ENCODE results near the gene DPY30.

DNA sequence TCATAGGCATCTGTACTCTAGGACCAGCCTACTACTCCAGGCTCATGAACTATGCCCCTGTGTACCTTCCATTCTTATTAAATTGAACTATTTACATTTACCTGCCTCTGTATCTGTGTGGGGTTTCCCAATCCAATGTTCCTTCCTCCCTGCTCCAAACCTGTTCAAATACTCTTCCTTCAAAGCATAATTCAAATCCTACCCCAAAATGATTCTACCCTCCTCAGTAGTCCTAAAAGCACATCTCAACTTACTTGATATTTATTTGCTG is 32.5 kb downstream of the DPY30 start:
- TF ChIP-seq, protein P1, sequence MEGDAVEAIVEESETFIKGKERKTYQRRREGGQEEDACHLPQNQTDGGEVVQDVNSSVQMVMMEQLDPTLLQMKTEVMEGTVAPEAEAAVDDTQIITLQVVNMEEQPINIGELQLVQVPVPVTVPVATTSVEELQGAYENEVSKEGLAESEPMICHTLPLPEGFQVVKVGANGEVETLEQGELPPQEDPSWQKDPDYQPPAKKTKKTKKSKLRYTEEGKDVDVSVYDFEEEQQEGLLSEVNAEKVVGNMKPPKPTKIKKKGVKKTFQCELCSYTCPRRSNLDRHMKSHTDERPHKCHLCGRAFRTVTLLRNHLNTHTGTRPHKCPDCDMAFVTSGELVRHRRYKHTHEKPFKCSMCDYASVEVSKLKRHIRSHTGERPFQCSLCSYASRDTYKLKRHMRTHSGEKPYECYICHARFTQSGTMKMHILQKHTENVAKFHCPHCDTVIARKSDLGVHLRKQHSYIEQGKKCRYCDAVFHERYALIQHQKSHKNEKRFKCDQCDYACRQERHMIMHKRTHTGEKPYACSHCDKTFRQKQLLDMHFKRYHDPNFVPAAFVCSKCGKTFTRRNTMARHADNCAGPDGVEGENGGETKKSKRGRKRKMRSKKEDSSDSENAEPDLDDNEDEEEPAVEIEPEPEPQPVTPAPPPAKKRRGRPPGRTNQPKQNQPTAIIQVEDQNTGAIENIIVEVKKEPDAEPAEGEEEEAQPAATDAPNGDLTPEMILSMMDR (IDR thresholded peaks at IDR 0.05; ENCODE audit: insufficient read depth, low read length, poor library complexity, severe bottlenecking), result no peak
- TF ChIP-seq EZH2phosphoT487 (conservative IDR thresholded peaks at IDR 0.05; ENCODE audit: low read length), result no peak

Measured in SU-DHL-6 (cell line).